ENCODE data around the gene CAMK2B.

- no peak for TF ChIP-seq POLR2A (IDR thresholded peaks at IDR 0.05)
- TF ChIP-seq, protein P1, sequence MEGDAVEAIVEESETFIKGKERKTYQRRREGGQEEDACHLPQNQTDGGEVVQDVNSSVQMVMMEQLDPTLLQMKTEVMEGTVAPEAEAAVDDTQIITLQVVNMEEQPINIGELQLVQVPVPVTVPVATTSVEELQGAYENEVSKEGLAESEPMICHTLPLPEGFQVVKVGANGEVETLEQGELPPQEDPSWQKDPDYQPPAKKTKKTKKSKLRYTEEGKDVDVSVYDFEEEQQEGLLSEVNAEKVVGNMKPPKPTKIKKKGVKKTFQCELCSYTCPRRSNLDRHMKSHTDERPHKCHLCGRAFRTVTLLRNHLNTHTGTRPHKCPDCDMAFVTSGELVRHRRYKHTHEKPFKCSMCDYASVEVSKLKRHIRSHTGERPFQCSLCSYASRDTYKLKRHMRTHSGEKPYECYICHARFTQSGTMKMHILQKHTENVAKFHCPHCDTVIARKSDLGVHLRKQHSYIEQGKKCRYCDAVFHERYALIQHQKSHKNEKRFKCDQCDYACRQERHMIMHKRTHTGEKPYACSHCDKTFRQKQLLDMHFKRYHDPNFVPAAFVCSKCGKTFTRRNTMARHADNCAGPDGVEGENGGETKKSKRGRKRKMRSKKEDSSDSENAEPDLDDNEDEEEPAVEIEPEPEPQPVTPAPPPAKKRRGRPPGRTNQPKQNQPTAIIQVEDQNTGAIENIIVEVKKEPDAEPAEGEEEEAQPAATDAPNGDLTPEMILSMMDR (IDR thresholded peaks at IDR 0.05 in 4 of 5, conservative IDR thresholded peaks at IDR 0.05 in 1 of 5), result no peak
Observed at GRCh38 chr7:44368885-44369284, 43.5 kb upstream of the CAMK2B start.

All from gastrocnemius medialis (tissue), 4 donors.